GM12891 (cell line): ENCODE data around the gene ITGBL1.

ENCODE experiments used
- PAX5 ChIP-seq: IDR thresholded peaks from 2 replicates; pipeline ENCODE4 v1.6.1; 2011; ENCODE audit warnings: low read length, moderate library complexity, mild to moderate bottlenecking; ENCODE audit not compliant: insufficient read depth, severe bottlenecking
- POLR2A ChIP-seq: IDR thresholded peaks from 2 replicates; pipeline ENCODE4 v1.6.1; 2011; ENCODE audit warnings: low read depth, low read length, control low read depth
- POLR2AphosphoS5 ChIP-seq: IDR thresholded peaks from 2 replicates; pipeline ENCODE4 v1.6.1; 2011; ENCODE audit warnings: low read depth, low read length, control low read depth
- SPI1 ChIP-seq: IDR thresholded peaks from 2 replicates; pipeline ENCODE4 v1.6.1; 2011; ENCODE audit warnings: low read depth, low read length, control low read depth
- TAF1 ChIP-seq: IDR thresholded peaks from 2 replicates; pipeline ENCODE4 v1.6.1; 2011; ENCODE audit warnings: low read depth, low read length, control low read depth

DNA sequence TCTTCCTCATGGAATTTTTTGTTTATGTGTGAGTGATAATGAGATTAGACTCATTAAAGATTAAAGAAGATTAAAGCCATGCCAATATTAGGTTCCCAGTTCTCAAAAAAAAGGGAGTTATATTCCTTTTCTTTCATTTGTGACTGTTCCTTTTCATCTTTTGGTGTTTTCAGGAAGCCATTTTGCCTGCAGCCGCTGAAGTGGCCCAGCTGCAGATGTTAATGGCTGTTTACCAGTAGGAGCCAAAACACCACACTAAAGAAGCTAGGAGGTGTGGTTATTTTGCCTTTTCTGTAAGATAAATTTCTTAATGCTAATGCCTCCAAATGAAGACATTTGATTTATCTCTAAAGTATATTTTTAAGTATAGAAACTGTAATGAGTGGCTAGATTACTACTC, 36.3 kb downstream of the ITGBL1 start:
- TF ChIP-seq TAF1 (no peak), POLR2AphosphoS5 (no peak), POLR2A (no peak), PAX5 (no peak), SPI1 (no peak)
